IMR-90 (cell line): ENCODE results near the gene SERPINF2. TPM values are rescaled to one million over a fixed set of nuclear protein-coding genes. Genes with fewer than 3 reads are reported as not detected.

ENCODE experiments used
- ATAC-seq: fragments of 200-7000 bp; cut with Tn5 transposase; 2 replicates; pipeline ENCODE4 v1.9.1; 2020; ENCODE audit warnings: low read depth, mild to moderate bottlenecking, moderate library complexity
- BruUV-seq: library from RNA; stranded (reverse); fragments of 400-500 nt; replicated peaks from 2 replicates; lab custom pipeline; 2021; lab: Mats Ljungman, UMichigan
- CTCF ChIA-PET: fragments of 300-600 bp; formaldehyde crosslinking; extraction: SDS; loops from one replicate; lab custom pipeline; 2021; ENCODE audit warnings: antibody characterized with exemption; lab: Yijun Ruan, JAX
- POLR2A ChIA-PET: fragments of 300-600 bp; sonication (Branson Sonifier 250); formaldehyde crosslinking; loops from one replicate; lab custom pipeline; 2022; ENCODE audit warnings: antibody characterized with exemption; ENCODE audit not compliant: unreplicated experiment; lab: Charles Lee
- DNase-seq: peaks from one replicate; pipeline ENCODE4 v3.0.0; 2013
- H2AFZ ChIP-seq: replicated peaks from 2 replicates; pipeline ENCODE3; 2013; ENCODE audit warnings: low read length, mild to moderate bottlenecking; ENCODE audit not compliant: poor library complexity
- H2AK5ac ChIP-seq: 2 replicates; pipeline ENCODE4 v1.6.1; 2013; ENCODE audit warnings: low read depth, low read length, inconsistent platforms
- H2AK9ac ChIP-seq: replicated peaks from 2 replicates; pipeline ENCODE3; 2013; ENCODE audit warnings: mild to moderate bottlenecking, low read depth, low read length, moderate library complexity; ENCODE audit not compliant: poor library complexity
- H2BK120ac ChIP-seq: 2 replicates; pipeline ENCODE4 v1.6.1; 2013; ENCODE audit warnings: low read depth, low read length, inconsistent platforms
- H2BK15ac ChIP-seq: 3 replicates; pipeline ENCODE4 v1.6.1; 2013; ENCODE audit warnings: low read depth, low read length, inconsistent platforms
- H2BK20ac ChIP-seq: 2 replicates; pipeline ENCODE4 v1.6.1; 2013; ENCODE audit warnings: low read depth, mild to moderate bottlenecking, inconsistent platforms, low read length, moderate library complexity
- H2BK5ac ChIP-seq: 2 replicates; pipeline ENCODE4 v1.6.1; 2013; ENCODE audit warnings: mild to moderate bottlenecking, low read depth, low read length, inconsistent platforms; ENCODE audit not compliant: poor library complexity, severe bottlenecking
- H3K14ac ChIP-seq: replicated peaks from 2 replicates; pipeline ENCODE4 v1.6.1; 2013; ENCODE audit warnings: low read depth, low read length, inconsistent platforms
- H3K18ac ChIP-seq: 2 replicates; pipeline ENCODE4 v1.6.1; 2013; ENCODE audit warnings: low read depth, low read length, control low read depth
- H3K23ac ChIP-seq: 2 replicates; pipeline ENCODE4 v1.6.1; 2013; ENCODE audit warnings: low read depth, low read length, inconsistent platforms
- H3K27ac ChIP-seq: 2 replicates; pipeline ENCODE4 v1.5.1; 2013; ENCODE audit warnings: mild to moderate bottlenecking, control low read depth, low read length; ENCODE audit not compliant: insufficient read depth
- H3K27me3 ChIP-seq: 2 replicates; pipeline ENCODE4 v1.6.1; 2013; ENCODE audit warnings: low read length; ENCODE audit not compliant: control insufficient read depth, insufficient read depth
- H3K36me3 ChIP-seq: 2 replicates; pipeline ENCODE4 v1.6.1; 2013; ENCODE audit warnings: low read length, mixed read lengths; ENCODE audit not compliant: control insufficient read depth, insufficient read depth
- H3K4ac ChIP-seq: 2 replicates; pipeline ENCODE4 v1.6.1; 2013; ENCODE audit warnings: low read depth, low read length, inconsistent platforms
- H3K4me1 ChIP-seq: 2 replicates; pipeline ENCODE4 v1.6.1; 2013; ENCODE audit warnings: low read length, mixed read lengths; ENCODE audit not compliant: control insufficient read depth, insufficient read depth
- H3K4me2 ChIP-seq: 2 replicates; pipeline ENCODE4 v1.6.1; 2013; ENCODE audit warnings: low read depth, mild to moderate bottlenecking, control low read depth, low read length, moderate library complexity
- H3K4me3 ChIP-seq: 2 replicates; pipeline ENCODE4 v1.5.1; 2013; ENCODE audit warnings: low read depth, mild to moderate bottlenecking, control low read depth, low read length, moderate library complexity; ENCODE audit not compliant: insufficient read depth
- H3K56ac ChIP-seq: 2 replicates; pipeline ENCODE4 v1.6.1; 2013; ENCODE audit warnings: low read length, inconsistent platforms; ENCODE audit not compliant: insufficient read depth; ENCODE audit errors: extremely low read depth
- H3K79me1 ChIP-seq, 2 experiments: 2 replicates each; pipeline ENCODE4 v1.6.1; 2013; ENCODE audit warnings: low read length in 2 of 2, inconsistent platforms in 1 of 2, low read depth in 1 of 2
- H3K9ac ChIP-seq: 2 replicates; pipeline ENCODE4 v1.6.1; 2013; ENCODE audit warnings: low read depth, low read length, control low read depth
- H3K9me1 ChIP-seq: 2 replicates; pipeline ENCODE4 v1.6.1; 2013; ENCODE audit warnings: low read length, inconsistent platforms; ENCODE audit not compliant: insufficient read depth
- H3K9me3 ChIP-seq: 2 replicates; pipeline ENCODE4 v1.6.1; 2013; ENCODE audit warnings: low read length; ENCODE audit not compliant: control insufficient read depth, insufficient read depth
- H4K20me1 ChIP-seq: 2 replicates; pipeline ENCODE4 v1.6.1; 2013; ENCODE audit warnings: low read length, inconsistent platforms; ENCODE audit not compliant: insufficient read depth
- H4K5ac ChIP-seq: 2 replicates; pipeline ENCODE4 v1.6.1; 2013; ENCODE audit warnings: mild to moderate bottlenecking, low read depth, low read length, control low read depth
- H4K8ac ChIP-seq, 2 experiments: 2 replicates each; pipeline ENCODE4 v1.6.1; 2013; ENCODE audit warnings: low read depth in 2 of 2, low read length in 2 of 2, control low read depth in 1 of 2, inconsistent platforms in 1 of 2
- H4K91ac ChIP-seq: 2 replicates; pipeline ENCODE4 v1.6.1; 2013; ENCODE audit warnings: low read depth, low read length, inconsistent platforms; ENCODE audit not compliant: insufficient read depth
- CEBPB ChIP-seq: IDR thresholded peaks from 2 replicates; pipeline ENCODE4 v1.6.1; 2012; ENCODE audit warnings: low read depth, low read length, improper control_type of control experiment
- MAFK ChIP-seq: IDR thresholded peaks from 2 replicates; pipeline ENCODE4 v1.6.1; 2012; ENCODE audit warnings: low read depth, low read length, improper control_type of control experiment
- MXI1 ChIP-seq: IDR thresholded peaks from 2 replicates; pipeline ENCODE4 v1.6.1; 2012; ENCODE audit warnings: low read depth, mild to moderate bottlenecking, low read length, moderate library complexity, borderline replicate concordance
- NFE2L2 ChIP-seq: fragments of 150-350 bp; IDR thresholded peaks from 2 replicates; pipeline ENCODE4 v1.6.1; 2016; ENCODE audit warnings: low read depth, mild to moderate bottlenecking, low read length
- POLR2A ChIP-seq: IDR thresholded peaks from 2 replicates; pipeline ENCODE4 v1.6.1; 2012; ENCODE audit warnings: mild to moderate bottlenecking, low read depth, low read length
- RAD21 ChIP-seq: IDR thresholded peaks from 2 replicates; pipeline ENCODE4 v1.6.1; 2012; ENCODE audit warnings: low read length, improper control_type of control experiment
- SMC3 ChIP-seq: fragments of 150-350 bp; IDR thresholded peaks from 2 replicates; pipeline ENCODE4 v1.6.1; 2016; ENCODE audit warnings: low read depth, mild to moderate bottlenecking, antibody characterized with exemption, low read length, moderate library complexity
- WGBS, 2 experiments: methylation state at CpG; one replicate each; pipeline versions ENCODE4 v1.1.5 to v1.1.7; 2013; ENCODE audit warnings: missing lambda C conversion rate in 2 of 2; ENCODE audit not compliant: insufficient read length in 1 of 2; ENCODE audit errors: extremely low coverage in 2 of 2; 5-methylcytosine and 5-hydroxymethylcytosine counted together
- dilution Hi-C: fragments of 300-500 bp; cut with HindIII; formaldehyde crosslinking; loops from one replicate; pipeline ENCODE4 v1.14.3; 2018; ENCODE audit warnings: low sequenced_read_pairs; ENCODE audit not compliant: unreplicated experiment
- in situ Hi-C: fragments of 300-500 bp; cut with MboI; formaldehyde crosslinking; loops from 3 replicates; pipeline ENCODE4 v1.14.3; 2019; ENCODE audit warnings: low sequenced_read_pairs, inconsistent platforms, mixed read lengths
- intact Hi-C: fragments of 100-400 bp; cut with micrococcal nuclease; formaldehyde crosslinking; loops from 2 replicates; pipeline ENCODE4 v1.10.0; 2022
- polyA plus RNA-seq, 3 experiments: library from polyadenylated mRNA; depleted of rRNA; stranded (reverse); fragments of >200 nt; gene quantifications; 2 replicates each; pipeline ENCODE4 v1.2.3, GENCODE V29; 2012; ENCODE audit warnings: low replicate concordance in 1 of 3
- total RNA-seq: library from RNA; depleted of rRNA; stranded (reverse); fragments of >200 nt; gene quantifications from 2 replicates; pipeline ENCODE4 v1.2.3, GENCODE V29; 2012
- TF ChIP-seq, protein P1 (sequence below): conservative IDR thresholded peaks from 2 replicates; pipeline ENCODE4 v1.5.1; 2012; ENCODE audit warnings: mild to moderate bottlenecking, low read depth, low read length, improper control_type of control experiment

SERPINF2 gene
- total and polyA plus RNA-seq, 2 of the 4 experiments (the other 2 are of a cell fraction), result not detected

DNA sequence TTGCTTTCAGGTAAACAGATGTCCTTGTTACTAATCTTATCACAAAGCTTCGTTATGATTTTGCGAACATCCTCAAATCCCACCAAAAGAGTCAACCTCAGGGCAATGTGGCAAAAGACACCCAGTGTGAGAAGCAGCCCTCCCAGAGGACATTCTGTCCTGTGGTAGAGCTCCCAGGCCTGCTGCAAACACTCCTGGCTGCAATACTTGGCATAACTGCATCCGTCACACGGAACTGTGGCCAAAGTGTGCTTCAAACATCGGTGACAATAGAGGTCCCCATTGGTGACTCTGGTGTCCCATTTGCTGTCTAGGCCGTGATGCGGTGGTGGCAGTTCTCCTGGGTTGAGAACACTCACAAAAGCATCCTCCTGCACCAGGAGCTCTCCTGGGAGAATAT is 57.6 kb downstream of the SERPINF2 start:
- peaks cover 3% of the 10 kb centered on the region; the same call in 1 of the 2 replicates for H3K9me1 ChIP-seq
- TSS peak; percentile 83 for BruUV-seq

More for the DNA sequence above, 57.6 kb downstream of the SERPINF2 start:
- WGBS, 2 experiments, result 97% methylated on average over 5 of the region's 7 CpGs; no CpG with 5 or more reads in 1 of the 2 experiments
- H3K79me1 ChIP-seq, result peaks cover 0 to 17% of the 10 kb centered on the region in 2 experiments; a peak in 3 of 4 replicates
- no peaks in the 10 kb centered on the region for H3K9me3 ChIP-seq
- in situ Hi-C loops, result no loop called here
- H3K4me1 ChIP-seq, result 0 out of 2 replicates have a peak, but pooled peaks cover 1% of the 10 kb centered on the region
- H2BK5ac ChIP-seq, result no peak overlapping the region
- H2AFZ ChIP-seq, result no peak overlapping the region
- ATAC-seq (no peak), DNase-seq (no peak)
- H4K8ac ChIP-seq, result no peak overlapping the region
- H3K56ac ChIP-seq, result no peak overlapping the region
- no peak overlapping the region for H3K23ac ChIP-seq
- H3K36me3 ChIP-seq, result peaks cover 26% of the 10 kb centered on the region
- H3K4me2 ChIP-seq, result no peak overlapping the region
- no peak for TF ChIP-seq POLR2A
- no peak for TF ChIP-seq NFE2L2
- TF ChIP-seq MXI1, result no peak
- no peak for TF ChIP-seq RAD21
- no peak for TF ChIP-seq SMC3
- TF ChIP-seq, protein P1, sequence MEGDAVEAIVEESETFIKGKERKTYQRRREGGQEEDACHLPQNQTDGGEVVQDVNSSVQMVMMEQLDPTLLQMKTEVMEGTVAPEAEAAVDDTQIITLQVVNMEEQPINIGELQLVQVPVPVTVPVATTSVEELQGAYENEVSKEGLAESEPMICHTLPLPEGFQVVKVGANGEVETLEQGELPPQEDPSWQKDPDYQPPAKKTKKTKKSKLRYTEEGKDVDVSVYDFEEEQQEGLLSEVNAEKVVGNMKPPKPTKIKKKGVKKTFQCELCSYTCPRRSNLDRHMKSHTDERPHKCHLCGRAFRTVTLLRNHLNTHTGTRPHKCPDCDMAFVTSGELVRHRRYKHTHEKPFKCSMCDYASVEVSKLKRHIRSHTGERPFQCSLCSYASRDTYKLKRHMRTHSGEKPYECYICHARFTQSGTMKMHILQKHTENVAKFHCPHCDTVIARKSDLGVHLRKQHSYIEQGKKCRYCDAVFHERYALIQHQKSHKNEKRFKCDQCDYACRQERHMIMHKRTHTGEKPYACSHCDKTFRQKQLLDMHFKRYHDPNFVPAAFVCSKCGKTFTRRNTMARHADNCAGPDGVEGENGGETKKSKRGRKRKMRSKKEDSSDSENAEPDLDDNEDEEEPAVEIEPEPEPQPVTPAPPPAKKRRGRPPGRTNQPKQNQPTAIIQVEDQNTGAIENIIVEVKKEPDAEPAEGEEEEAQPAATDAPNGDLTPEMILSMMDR, result no peak
- no peak for TF ChIP-seq MAFK
- TF ChIP-seq CEBPB, result no peak
- no peak overlapping the region for H3K4me3 ChIP-seq
- intact Hi-C loops, result no loop called here
- no peak overlapping the region for H2AK9ac ChIP-seq
- no peak overlapping the region for H3K9ac ChIP-seq
- no peak overlapping the region for H3K18ac ChIP-seq
- no peak overlapping the region for H4K5ac ChIP-seq
- H2BK15ac ChIP-seq, result no peak overlapping the region
- no peaks in the 10 kb centered on the region for H4K20me1 ChIP-seq
- ChIA-PET POLR2A (no interaction called here), CTCF (no interaction called here)
- H2AK5ac ChIP-seq, result no peak overlapping the region
- H4K91ac ChIP-seq, result no peak overlapping the region
- dilution Hi-C loops, result no loop called here
- H2BK20ac ChIP-seq, result no peak overlapping the region
- H2BK120ac ChIP-seq, result no peak overlapping the region
- no peak overlapping the region for H3K4ac ChIP-seq
- no peaks in the 10 kb centered on the region for H3K27me3 ChIP-seq
- H3K27ac ChIP-seq, result no peak overlapping the region
- no peak overlapping the region for H3K14ac ChIP-seq
